ENCODE measurements around the gene ZBTB11. TPM values are rescaled to one million over a fixed set of nuclear protein-coding genes. Genes with fewer than 3 reads are reported as not detected.

Gene ZBTB11
- total RNA-seq, 1 experiment from 2014 or later: 14.8 TPM

- Histone ChIP-seq H2BK120ac (ENCODE audit: low read depth, low read length, poor library complexity, severe bottlenecking) (no peak overlapping the region), H3K14ac (ENCODE audit: insufficient read depth, low read length) (no peak overlapping the region), H3K23ac (ENCODE audit: insufficient read length, low read depth, low read length) (no peak overlapping the region), H2AK5ac (ENCODE audit: insufficient read length, low read length) (no peak overlapping the region), H2AFZ (ENCODE audit: low read length) (no peak overlapping the region), H3K79me1 (ENCODE audit: insufficient read depth, low read depth, low read length, poor library complexity, severe bottlenecking) (no peaks in the 10 kb centered on the region), H3K9me3 (ENCODE audit: control insufficient read depth, low read depth, low read length) (no peaks in the 10 kb centered on the region), H3K4me1 (ENCODE audit: insufficient read depth, low read length) (no peaks in the 10 kb centered on the region), H3T11ph (ENCODE audit: low read length) (no peak overlapping the region), H4K91ac (ENCODE audit: insufficient read length, low read depth, low read length) (no peak overlapping the region), H3K9ac (ENCODE audit: extremely low read depth, insufficient read length, low read length) (no peak overlapping the region), H4K5ac (ENCODE audit: insufficient read length, low read depth, low read length) (no peak overlapping the region), H4K8ac (replicated peaks; ENCODE audit: insufficient read length, low read depth, low read length) (no peak overlapping the region), H2BK15ac (ENCODE audit: low read depth, low read length) (no peak overlapping the region), H3K18ac (ENCODE audit: insufficient read length, low read depth, low read length) (no peak overlapping the region), H3K4me2 (ENCODE audit: insufficient read depth, insufficient read length, low read length) (no peak overlapping the region), H2BK20ac (ENCODE audit: low read depth, low read length, poor library complexity, severe bottlenecking) (no peak overlapping the region), H4K20me1 (ENCODE audit: control insufficient read depth, insufficient read depth, insufficient read length) (no peaks in the 10 kb centered on the region), H3K27ac (ENCODE audit: insufficient read length, low read depth, low read length) (no peak overlapping the region), H3K27me3 (ENCODE audit: insufficient read depth, low read length) (no peaks in the 10 kb centered on the region), H3K79me2 (ENCODE audit: insufficient read depth, low read length) (no peaks in the 10 kb centered on the region), H2BK5ac (ENCODE audit: insufficient read length, low read length) (no peak overlapping the region), H3K23me2 (ENCODE audit: insufficient read length, low read depth, low read length, poor library complexity, severe bottlenecking) (no peaks in the 10 kb centered on the region), H3K4ac (ENCODE audit: low read depth, low read length) (no peak overlapping the region), H3K56ac (ENCODE audit: insufficient read length, low read depth, low read length) (no peak overlapping the region), H2BK12ac (ENCODE audit: insufficient read length, low read depth, low read length) (no peak overlapping the region)
- H3K4me1 Mint-ChIP-seq: peaks cover 12 to 26% of the 10 kb centered on the region in 2 experiments
- H3K27ac Mint-ChIP-seq: no peak overlapping the region
- no peak for DNase-seq
- no peaks in the 10 kb centered on the region for H3K36me3 Mint-ChIP-seq (ENCODE audit: insufficient read depth in 1 of 3, low read depth in 3 of 3)
- no peaks in the 10 kb centered on the region for H3K9me3 Mint-ChIP-seq
- H3K4me3 Mint-ChIP-seq: no peak overlapping the region
- H3K27me3 Mint-ChIP-seq (ENCODE audit: low read depth): no peaks in the 10 kb centered on the region; the same call in none of the 2 replicates
- no peak for TF ChIP-seq CTCF (conservative IDR thresholded peaks at IDR 0.05)
- no CpG with 5 or more reads among the region's 1 CpG for WGBS (ENCODE audit: extremely low coverage, insufficient read length, low lambda C conversion rate)
Observed at GRCh38 chr3:101631098-101631796, 45.7 kb downstream of the ZBTB11 start.

Data from H9 (cell line).